DND-41 (cell line): ENCODE results near the gene BFSP2.

Source experiments
- EZH2 ChIP-seq: IDR thresholded peaks from 3 replicates; pipeline ENCODE4 v1.6.1; 2012; ENCODE audit warnings: borderline replicate concordance, low read depth, mild to moderate bottlenecking, moderate library complexity, low read length, inconsistent platforms; ENCODE audit not compliant: severe bottlenecking
- TF ChIP-seq, protein P1 (sequence below): IDR thresholded peaks from 2 replicates; pipeline ENCODE4 v1.5.1; 2012; ENCODE audit warnings: borderline replicate concordance, low read length, moderate library complexity, mild to moderate bottlenecking; ENCODE audit not compliant: poor library complexity, severe bottlenecking; ENCODE audit errors: extremely low read depth

GRCh38 chr3:133445108-133445507 is 45.3 kb downstream of the BFSP2 start:
- TF ChIP-seq, protein P1, sequence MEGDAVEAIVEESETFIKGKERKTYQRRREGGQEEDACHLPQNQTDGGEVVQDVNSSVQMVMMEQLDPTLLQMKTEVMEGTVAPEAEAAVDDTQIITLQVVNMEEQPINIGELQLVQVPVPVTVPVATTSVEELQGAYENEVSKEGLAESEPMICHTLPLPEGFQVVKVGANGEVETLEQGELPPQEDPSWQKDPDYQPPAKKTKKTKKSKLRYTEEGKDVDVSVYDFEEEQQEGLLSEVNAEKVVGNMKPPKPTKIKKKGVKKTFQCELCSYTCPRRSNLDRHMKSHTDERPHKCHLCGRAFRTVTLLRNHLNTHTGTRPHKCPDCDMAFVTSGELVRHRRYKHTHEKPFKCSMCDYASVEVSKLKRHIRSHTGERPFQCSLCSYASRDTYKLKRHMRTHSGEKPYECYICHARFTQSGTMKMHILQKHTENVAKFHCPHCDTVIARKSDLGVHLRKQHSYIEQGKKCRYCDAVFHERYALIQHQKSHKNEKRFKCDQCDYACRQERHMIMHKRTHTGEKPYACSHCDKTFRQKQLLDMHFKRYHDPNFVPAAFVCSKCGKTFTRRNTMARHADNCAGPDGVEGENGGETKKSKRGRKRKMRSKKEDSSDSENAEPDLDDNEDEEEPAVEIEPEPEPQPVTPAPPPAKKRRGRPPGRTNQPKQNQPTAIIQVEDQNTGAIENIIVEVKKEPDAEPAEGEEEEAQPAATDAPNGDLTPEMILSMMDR, result no peak
- TF ChIP-seq EZH2, result no peak
